ENCODE data around the gene ADGRG3. TPM values are rescaled to one million over a fixed set of nuclear protein-coding genes. Genes with fewer than 3 reads are reported as not detected.

ADGRG3 gene
- total RNA-seq, 1 donor from 2014 or later, result not detected

DNA sequence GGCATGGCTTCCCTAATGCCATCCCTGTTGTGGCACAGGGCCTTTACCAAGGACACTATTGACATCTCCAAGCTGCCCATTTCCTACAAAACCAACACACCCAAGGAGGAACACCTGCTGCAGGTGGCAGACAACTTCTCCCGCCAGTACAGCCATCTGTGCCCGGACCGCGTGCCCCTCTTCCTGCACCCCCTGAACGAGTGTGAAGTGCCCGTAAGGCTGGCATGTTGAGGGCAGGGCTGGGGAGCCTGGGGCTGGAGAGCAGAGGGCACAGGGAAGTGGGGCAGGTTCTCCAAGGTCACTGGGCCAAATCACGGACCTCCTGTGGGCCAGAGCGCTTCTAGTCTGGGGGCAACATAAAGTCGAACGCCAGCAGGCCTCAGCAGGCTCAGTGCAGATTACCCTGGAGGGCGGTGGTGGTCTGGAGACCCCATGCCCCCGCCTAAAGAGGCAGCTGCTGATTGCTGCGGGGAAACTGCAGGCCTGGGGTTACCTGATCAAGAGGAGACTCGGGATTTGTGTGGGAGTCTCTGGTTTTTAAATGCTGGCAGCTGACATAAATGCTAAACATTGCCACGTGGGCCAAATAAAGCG lies 30.8 kb downstream of the ADGRG3 start:
- Mint-ChIP-seq H3K9me3 (no peaks in the 10 kb centered on the region), H3K4me3 (no peak overlapping the region), H3K4me1 (ENCODE audit: low read depth) (peaks cover 11% of the 10 kb centered on the region), H3K36me3 (ENCODE audit: low read depth) (no peaks in the 10 kb centered on the region), H3K27me3 (ENCODE audit: insufficient read depth) (peaks cover 2% of the 10 kb centered on the region), H3K27ac (no peak overlapping the region)
- intact Hi-C loops (cut with micrococcal nuclease), result no loop called here
- no peak for DNase-seq (ENCODE audit: low spot score)

DNA sequence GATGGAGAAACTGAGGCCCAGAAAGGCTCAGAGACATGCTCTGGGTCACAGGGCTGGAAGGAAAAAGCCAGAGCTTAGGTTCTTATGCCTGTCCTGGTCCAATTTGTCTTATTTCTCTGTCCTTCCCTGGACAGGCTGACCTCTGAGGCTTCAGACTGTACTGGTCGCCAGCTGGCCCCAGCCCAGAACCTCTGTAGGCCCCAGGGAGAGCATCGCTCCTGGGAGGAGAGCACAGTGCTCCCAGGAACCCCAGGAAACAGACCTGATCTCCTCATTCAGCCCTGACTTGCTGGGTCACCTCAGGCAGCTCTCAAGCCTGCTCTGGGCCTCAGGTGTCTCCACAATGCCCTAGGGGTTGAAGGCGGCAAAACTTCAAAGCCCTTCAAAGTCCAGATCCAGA lies 31.4 kb downstream of the ADGRG3 start:
- intact Hi-C loops (cut with micrococcal nuclease), result no loop called here
- DNase-seq (ENCODE audit: low spot score), result no peak
- Mint-ChIP-seq H3K9me3 (no peaks in the 10 kb centered on the region), H3K36me3 (ENCODE audit: low read depth) (no peaks in the 10 kb centered on the region), H3K4me3 (no peak overlapping the region), H3K4me1 (ENCODE audit: low read depth) (peaks cover 10% of the 10 kb centered on the region), H3K27ac (no peak overlapping the region), H3K27me3 (ENCODE audit: insufficient read depth) (peaks cover 2% of the 10 kb centered on the region)

DNA sequence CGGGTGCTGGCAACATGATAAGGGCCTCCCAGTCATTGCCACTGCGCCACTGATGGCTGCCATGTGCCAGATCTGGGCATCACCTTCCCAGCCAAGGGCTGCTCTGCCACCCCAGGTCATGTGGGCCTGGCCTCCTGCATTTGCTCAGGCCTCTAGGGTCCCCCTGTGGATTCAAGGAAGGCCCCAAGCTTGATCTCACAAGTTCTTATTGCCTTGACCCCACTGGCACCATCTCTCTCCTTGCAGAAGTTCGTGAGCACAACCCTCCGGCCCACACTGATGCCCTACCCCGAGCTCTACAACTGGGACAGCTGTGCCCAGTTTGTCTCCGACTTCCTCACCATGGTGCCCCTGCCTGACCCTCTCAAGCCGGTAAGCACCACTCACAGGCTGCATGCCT lies 31.8 kb downstream of the ADGRG3 start:
- Mint-ChIP-seq H3K27ac (no peak overlapping the region), H3K4me1 (ENCODE audit: low read depth) (peaks cover 6% of the 10 kb centered on the region), H3K27me3 (ENCODE audit: insufficient read depth) (peaks cover 2% of the 10 kb centered on the region), H3K36me3 (ENCODE audit: low read depth) (no peaks in the 10 kb centered on the region), H3K9me3 (no peaks in the 10 kb centered on the region), H3K4me3 (no peak overlapping the region)
- intact Hi-C loops (cut with micrococcal nuclease), result no loop called here
- no peak for DNase-seq (ENCODE audit: low spot score)

DNA sequence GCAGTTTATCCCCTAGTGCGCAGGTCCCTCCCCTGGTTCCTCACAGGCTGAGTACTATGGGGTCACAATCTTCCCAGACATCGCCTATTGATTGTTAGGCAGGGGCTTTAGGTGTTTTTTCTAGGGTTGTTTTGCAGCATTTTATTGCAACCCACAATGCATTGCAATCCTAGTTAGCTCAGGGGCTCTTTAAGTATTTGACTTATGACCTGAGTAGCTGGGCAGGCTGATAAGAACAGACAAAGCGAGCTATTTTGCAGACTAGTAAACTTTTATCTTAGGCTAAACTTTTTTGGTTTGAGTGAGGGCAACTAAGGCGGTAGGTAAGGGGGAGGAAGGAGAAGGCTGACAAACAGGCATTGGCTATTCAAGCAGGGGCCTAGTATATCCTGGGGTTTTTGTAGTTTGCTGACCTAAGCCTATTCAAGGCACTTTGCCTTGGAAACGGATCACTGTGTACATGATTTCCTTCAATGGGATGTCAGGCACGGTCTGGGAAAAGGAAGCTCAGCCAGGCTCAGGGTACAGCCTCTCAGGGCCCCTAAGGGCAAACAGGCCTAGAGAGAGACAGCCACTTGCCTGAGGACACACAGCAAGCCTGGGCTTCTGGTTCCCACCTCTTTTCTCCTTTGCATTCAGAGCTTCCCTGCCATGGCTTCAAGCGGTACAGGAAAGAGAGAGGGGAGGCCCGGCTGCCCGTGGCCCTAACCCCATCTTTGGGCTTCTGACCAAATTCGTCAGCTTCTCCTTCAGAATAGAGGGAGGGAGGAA lies 32.9 kb downstream of the ADGRG3 start:
- H3K4me1 Mint-ChIP-seq (ENCODE audit: low read depth), result no peaks in the 10 kb centered on the region
- DNase-seq (ENCODE audit: low spot score), result no peak
- H3K27ac Mint-ChIP-seq, result no peak overlapping the region
- intact Hi-C loops (cut with micrococcal nuclease), result no loop called here
- no peaks in the 10 kb centered on the region for H3K36me3 Mint-ChIP-seq (ENCODE audit: low read depth)
- no peak overlapping the region for H3K4me3 Mint-ChIP-seq
- peaks cover 2% of the 10 kb centered on the region for H3K27me3 Mint-ChIP-seq (ENCODE audit: insufficient read depth)
- no peaks in the 10 kb centered on the region for H3K9me3 Mint-ChIP-seq

DNA sequence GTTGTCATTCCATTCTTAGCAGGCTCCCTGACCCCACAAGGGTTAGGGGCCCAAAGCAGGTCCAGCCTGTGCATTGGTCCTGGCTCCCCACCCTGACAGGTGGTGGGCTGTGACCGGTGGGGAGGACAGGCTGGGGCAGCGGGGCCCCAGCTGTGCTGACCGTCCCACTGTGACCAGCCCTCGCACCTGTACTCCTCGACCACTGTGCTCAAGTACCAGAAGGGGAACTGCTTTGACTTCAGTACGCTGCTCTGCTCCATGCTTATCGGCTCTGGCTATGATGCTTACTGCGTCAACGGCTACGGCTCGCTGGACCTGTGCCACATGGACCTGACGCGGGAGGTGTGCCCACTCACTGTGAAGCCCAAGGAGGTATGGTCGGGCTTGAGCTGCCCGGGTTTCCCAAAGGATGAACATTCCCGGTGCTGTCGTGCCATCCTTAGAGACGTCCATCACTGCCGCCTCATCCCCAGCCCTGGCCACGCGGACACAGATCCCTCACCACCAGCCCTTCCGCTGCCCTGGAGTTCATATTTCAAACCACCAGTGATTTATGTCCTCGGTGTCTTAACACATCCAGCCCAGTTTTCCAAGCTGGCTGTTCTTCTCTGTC lies 33.8 kb downstream of the ADGRG3 start:
- intact Hi-C loops (cut with micrococcal nuclease), result no loop called here
- no peak for DNase-seq (ENCODE audit: low spot score)
- H3K4me3 Mint-ChIP-seq, result no peak overlapping the region
- H3K4me1 Mint-ChIP-seq (ENCODE audit: low read depth), result no peaks in the 10 kb centered on the region
- no peaks in the 10 kb centered on the region for H3K36me3 Mint-ChIP-seq (ENCODE audit: low read depth)
- peaks cover 2% of the 10 kb centered on the region for H3K27me3 Mint-ChIP-seq (ENCODE audit: insufficient read depth)
- H3K9me3 Mint-ChIP-seq, result no peaks in the 10 kb centered on the region
- no peak overlapping the region for H3K27ac Mint-ChIP-seq

DNA sequence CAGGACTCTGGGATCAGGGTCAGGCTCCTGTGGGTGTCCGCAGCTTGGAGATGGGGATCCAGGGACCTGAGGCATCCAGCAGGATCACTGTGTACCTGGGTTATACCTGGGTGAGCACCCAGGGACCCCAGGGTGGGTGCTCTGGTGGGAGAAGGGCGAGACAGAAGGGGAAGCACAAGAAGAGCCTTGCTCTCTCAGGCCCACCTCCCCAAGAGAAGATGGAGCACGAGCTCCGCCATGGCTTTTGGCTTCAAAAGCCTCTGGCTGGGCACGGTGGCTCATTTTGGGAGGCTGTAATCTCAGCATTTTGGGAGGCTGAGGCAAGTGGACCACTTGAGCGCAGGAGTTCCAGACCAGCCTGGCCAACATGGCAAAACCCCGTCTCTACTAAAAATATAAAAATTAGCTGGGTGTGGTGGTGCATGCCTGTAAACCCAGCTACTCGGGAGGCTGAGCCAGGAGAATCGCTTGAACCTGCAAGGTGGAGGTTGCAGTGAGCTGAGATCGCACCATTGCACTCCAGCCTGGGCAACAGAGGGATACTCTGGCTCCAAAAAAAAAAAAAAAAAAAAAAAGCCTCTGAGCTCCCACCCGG lies 35.4 kb downstream of the ADGRG3 start:
- H3K4me3 Mint-ChIP-seq, result no peak overlapping the region
- no peak overlapping the region for H3K27ac Mint-ChIP-seq
- H3K9me3 Mint-ChIP-seq, result no peaks in the 10 kb centered on the region
- no peaks in the 10 kb centered on the region for H3K36me3 Mint-ChIP-seq (ENCODE audit: low read depth)
- H3K27me3 Mint-ChIP-seq (ENCODE audit: insufficient read depth), result peaks cover 2% of the 10 kb centered on the region
- DNase-seq (ENCODE audit: low spot score), result no peak
- no peaks in the 10 kb centered on the region for H3K4me1 Mint-ChIP-seq (ENCODE audit: low read depth)
- intact Hi-C loops (cut with micrococcal nuclease), result no loop called here

DNA sequence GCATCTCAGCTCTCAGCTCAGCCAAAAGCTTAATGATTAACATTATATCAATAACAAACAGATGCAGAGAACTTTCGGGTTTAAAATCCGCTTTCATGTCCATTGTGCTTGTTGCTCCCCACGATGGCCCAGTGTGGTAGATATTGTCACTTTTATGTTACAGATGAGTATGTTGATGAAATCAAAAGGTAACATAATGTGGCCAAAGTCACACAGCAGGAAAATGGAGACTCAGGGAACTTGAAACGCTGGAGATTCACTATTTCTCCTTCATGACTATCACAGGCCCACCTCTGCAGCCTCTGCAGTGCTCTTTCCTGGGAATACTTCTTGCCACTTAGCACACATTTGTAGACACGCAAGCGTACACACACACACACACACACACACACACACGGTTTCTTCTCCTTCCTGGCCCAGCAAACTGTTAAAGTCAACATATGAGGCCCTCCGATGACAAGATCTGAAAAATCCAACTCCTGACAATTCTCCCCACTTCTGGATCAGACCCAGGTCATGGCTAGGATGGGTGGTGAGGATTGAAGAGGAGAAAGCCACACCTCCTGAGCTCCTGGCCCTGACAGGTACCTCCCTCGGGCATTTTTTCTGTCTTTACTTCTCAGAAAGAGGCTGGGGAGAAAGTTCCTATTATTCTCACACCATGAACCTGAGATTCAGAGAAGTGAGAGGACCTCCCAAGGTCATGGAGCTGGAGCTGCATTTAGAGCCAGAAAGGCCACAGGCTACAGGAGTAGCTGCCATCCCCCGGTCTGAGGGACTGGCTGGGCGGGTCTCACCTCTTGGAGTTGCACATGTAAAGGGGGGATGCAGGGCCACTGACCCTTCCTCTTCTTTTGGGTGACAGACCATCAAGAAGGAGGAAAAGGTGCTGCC lies 36.2 kb downstream of the ADGRG3 start:
- Mint-ChIP-seq H3K4me1 (ENCODE audit: low read depth) (no peaks in the 10 kb centered on the region), H3K4me3 (no peak overlapping the region)

DNA sequence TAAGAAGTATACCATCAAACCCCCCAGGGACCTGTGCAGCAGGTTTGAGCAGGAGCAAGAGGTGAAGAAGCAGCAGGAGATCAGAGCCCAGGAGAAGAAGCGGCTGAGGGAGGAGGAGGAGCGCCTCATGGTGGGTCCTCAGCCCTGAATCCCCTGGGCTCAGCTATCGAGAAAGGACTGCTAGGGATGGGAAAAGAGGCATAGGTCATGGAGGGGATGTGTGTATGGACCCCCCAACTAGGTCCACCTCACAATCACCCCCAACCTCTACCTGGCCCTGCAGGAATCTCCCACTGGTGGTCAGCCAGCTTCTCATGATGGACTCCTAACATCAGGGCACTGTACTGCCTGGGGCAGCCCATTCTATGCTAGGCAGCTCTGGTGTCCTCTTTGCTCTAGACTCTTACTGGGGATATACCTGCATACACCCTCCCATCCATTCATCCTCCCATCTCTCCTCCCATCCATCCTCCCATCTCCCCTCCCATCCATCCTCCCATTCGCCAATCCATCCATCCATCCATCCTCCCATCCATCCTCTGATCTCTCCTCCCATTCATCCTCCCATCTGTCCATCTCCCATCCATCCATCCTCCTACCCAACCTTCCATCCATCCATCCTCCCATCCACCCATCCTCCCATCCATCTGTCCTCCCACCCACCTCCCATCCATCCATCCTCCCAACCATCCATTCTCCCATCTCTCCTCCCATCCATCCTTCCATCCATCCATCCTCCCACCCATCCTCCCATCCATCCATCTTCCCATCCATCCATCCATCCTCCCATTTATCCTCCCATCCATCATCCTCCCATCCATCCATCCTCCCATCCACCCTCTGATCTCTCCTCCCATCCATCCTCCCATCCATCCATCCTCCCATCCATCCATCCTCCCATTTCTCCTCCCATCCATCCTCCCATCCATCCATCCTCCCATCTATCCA lies 37.1 kb downstream of the ADGRG3 start:
- H3K4me3 Mint-ChIP-seq, result no peak overlapping the region
- H3K27me3 Mint-ChIP-seq (ENCODE audit: insufficient read depth), result peaks cover 6% of the 10 kb centered on the region
- intact Hi-C loops (cut with micrococcal nuclease), result no loop called here
- H3K27ac Mint-ChIP-seq, result no peak overlapping the region
- DNase-seq (ENCODE audit: low spot score), result no peak
- no peaks in the 10 kb centered on the region for H3K4me1 Mint-ChIP-seq (ENCODE audit: low read depth)
- no peaks in the 10 kb centered on the region for H3K9me3 Mint-ChIP-seq
- H3K36me3 Mint-ChIP-seq (ENCODE audit: low read depth), result no peaks in the 10 kb centered on the region

More for the DNA sequence above, 36.2 kb downstream of the ADGRG3 start:
- Mint-ChIP-seq H3K36me3 (ENCODE audit: low read depth) (no peaks in the 10 kb centered on the region), H3K9me3 (no peaks in the 10 kb centered on the region), H3K27ac (no peak overlapping the region), H3K27me3 (ENCODE audit: insufficient read depth) (peaks cover 3% of the 10 kb centered on the region)
- intact Hi-C loops (cut with micrococcal nuclease), result no loop called here
- no peak for DNase-seq (ENCODE audit: low spot score)

DNA sequence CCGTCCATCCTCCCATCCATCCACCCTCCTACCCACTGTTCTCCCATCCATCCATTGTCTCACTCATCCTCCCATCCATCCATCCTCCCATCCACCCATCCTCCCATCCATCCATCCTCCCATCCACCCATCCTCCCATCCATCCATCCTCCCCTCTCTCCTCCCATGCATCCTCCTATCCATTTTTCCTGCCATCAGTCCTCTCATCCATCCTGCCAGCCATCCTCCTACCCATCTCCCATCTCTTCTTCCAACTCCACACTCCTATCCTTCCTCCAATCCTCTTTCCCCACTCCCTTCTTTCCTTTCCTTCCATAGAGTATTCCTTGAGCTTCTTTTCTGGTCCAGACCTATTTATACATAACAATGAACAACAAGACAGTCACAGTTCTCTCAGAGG lies 38.6 kb downstream of the ADGRG3 start:
- H3K27ac Mint-ChIP-seq, result peak overlapping the region; percentile 58
- no peaks in the 10 kb centered on the region for H3K4me1 Mint-ChIP-seq (ENCODE audit: low read depth)
- peaks cover 13% of the 10 kb centered on the region for H3K27me3 Mint-ChIP-seq (ENCODE audit: insufficient read depth)
- no peaks in the 10 kb centered on the region for H3K9me3 Mint-ChIP-seq
- no peak overlapping the region for H3K4me3 Mint-ChIP-seq
- DNase-seq (ENCODE audit: low spot score), result no peak
- intact Hi-C loops (cut with micrococcal nuclease), result no loop called here
- no peaks in the 10 kb centered on the region for H3K36me3 Mint-ChIP-seq (ENCODE audit: low read depth)

DNA sequence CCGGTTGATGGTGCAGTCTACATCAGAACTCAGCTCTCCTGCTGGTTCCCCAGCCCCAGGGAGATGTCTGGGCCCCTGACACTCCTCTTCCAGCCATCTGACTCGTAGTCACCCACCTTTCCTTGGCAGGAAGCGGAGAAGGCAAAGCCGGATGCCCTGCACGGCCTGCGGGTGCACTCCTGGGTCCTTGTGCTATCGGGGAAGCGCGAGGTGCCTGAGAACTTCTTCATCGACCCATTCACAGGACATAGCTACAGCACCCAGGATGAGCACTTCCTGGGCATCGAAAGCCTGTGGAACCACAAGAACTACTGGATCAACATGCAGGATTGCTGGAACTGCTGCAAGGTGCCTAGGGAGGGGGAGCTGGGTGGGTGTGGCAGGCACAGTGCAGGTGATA lies 39.2 kb downstream of the ADGRG3 start:
- intact Hi-C loops (cut with micrococcal nuclease), result no loop called here
- no peaks in the 10 kb centered on the region for H3K4me1 Mint-ChIP-seq (ENCODE audit: low read depth)
- H3K27me3 Mint-ChIP-seq (ENCODE audit: insufficient read depth), result peaks cover 17% of the 10 kb centered on the region
- no peak for DNase-seq (ENCODE audit: low spot score)
- H3K27ac Mint-ChIP-seq, result no peak overlapping the region
- no peaks in the 10 kb centered on the region for H3K9me3 Mint-ChIP-seq
- H3K36me3 Mint-ChIP-seq (ENCODE audit: low read depth), result no peaks in the 10 kb centered on the region
- H3K4me3 Mint-ChIP-seq, result no peak overlapping the region

DNA sequence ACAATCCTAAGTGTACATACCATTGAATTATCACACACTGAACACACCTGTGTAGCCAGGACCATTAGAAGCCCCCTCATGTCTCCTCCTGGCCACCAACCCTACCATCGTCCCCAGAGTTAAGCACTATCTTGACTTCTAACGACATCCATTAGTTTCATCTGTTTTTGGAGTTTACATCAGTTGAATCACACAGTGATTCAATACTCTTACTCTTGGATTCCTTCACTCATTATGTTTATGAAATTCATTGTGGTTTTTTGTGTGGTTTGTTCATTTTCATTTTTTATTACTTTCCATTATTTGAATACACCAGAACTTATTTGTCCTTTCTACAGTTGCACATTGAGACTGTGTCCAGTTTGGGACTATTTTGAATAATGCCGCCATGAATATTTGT lies 40.1 kb downstream of the ADGRG3 start:
- no peak overlapping the region for H3K27ac Mint-ChIP-seq
- no peak overlapping the region for H3K4me3 Mint-ChIP-seq
- no peaks in the 10 kb centered on the region for H3K9me3 Mint-ChIP-seq
- H3K4me1 Mint-ChIP-seq (ENCODE audit: low read depth), result no peaks in the 10 kb centered on the region
- intact Hi-C loops (cut with micrococcal nuclease), result no loop called here
- no peaks in the 10 kb centered on the region for H3K36me3 Mint-ChIP-seq (ENCODE audit: low read depth)
- H3K27me3 Mint-ChIP-seq (ENCODE audit: insufficient read depth), result peaks cover 22% of the 10 kb centered on the region
- no peak for DNase-seq (ENCODE audit: low spot score)

DNA sequence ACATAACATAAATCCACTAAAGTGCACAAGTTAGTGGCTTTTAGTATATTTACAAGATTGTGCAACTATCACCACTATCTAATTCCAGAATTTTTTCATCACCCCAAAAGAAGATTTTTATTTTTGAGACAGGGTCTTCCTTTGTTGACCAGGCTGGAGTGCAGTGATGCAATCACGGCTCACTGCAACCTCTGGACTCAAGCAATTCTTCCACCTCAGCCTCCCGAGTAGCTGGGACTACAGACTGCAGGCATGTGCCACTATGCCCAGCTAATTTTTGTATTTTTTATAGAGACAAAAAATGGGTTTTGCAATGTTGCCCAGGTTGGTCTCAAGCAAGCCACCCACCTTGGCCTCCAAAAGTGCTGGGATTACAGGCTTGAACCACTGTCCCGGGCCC lies 41.6 kb downstream of the ADGRG3 start:
- no peak overlapping the region for H3K4me3 Mint-ChIP-seq
- H3K9me3 Mint-ChIP-seq, result no peaks in the 10 kb centered on the region
- no peak overlapping the region for H3K27ac Mint-ChIP-seq
- DNase-seq (ENCODE audit: low spot score), result no peak
- H3K4me1 Mint-ChIP-seq (ENCODE audit: low read depth), result no peaks in the 10 kb centered on the region
- intact Hi-C loops (cut with micrococcal nuclease), result no loop called here
- H3K27me3 Mint-ChIP-seq (ENCODE audit: insufficient read depth), result peaks cover 22% of the 10 kb centered on the region
- H3K36me3 Mint-ChIP-seq (ENCODE audit: low read depth), result no peaks in the 10 kb centered on the region

Data from activated T-helper 1 cell treated with anti-CD3 and anti-CD28 coated beads, Interleukin-12 subunit alpha, Interleukin-12 subunit beta, Interleukin-2, Interleukin-4 antibody, amounts not matched to agents 30 ng/mL and 10 ng/mL and 1 ng/mL, durations not matched to agents 14 hours and 24 hours and 36 hours (primary cell).